NCI-H510A (cell line): Measurements from ENCODE around the gene RIPOR3.
"Not testable (repeated sequence)": the region's sequence is repeated elsewhere in the genome, so short reads cannot be mapped to it uniquely, and the experiment has no call there.

Source experiments
- DNase-seq: peaks from one replicate; lab custom pipeline; 2025; lab: John Stamatoyannopoulos, UW

Gene RIPOR3

DNA sequence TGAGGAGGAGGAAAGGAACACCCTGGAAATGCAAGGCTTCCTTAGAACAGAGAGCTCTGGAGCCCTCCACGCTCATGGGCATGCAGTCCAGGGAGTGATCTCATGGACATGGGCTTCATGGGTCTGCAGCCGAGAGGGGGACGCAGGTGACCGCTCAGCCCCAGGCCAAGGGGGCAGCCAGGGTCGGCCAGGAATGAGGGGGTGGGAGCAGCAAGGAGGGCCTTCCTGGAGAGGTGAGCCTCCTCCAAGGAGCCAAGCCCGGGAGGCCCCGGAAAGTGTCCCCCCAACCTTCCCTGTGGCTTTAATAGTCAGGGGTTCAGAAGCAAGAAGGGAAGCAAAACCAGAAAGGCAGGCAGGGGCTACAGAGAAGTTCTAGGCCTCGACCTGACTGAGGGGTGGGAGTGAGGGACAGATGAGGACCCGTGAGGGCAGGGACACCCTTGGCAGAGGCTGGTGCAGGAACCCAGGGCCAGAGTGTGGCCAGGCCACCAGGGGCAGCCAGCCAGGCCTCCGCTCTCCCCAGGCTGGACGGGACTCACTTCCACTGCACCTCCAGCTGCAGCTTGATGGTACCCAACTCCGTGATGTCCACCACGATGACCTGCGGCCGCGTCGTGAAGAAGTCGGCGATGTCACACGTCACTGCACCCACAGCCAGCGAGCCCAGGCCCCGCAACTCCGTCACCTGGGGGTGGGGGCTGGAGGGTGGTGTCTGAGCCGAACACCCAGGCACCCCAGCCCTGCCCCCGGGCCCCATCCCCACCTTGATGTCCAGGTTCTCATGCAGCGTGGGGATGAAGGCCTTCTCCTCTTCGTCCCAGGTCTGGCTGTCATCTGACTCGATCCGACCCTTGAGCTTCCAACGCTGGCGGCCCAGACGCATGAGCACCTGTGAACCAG, 83.2 kb downstream of the RIPOR3 start:
- no peak for DNase-seq

DNA sequence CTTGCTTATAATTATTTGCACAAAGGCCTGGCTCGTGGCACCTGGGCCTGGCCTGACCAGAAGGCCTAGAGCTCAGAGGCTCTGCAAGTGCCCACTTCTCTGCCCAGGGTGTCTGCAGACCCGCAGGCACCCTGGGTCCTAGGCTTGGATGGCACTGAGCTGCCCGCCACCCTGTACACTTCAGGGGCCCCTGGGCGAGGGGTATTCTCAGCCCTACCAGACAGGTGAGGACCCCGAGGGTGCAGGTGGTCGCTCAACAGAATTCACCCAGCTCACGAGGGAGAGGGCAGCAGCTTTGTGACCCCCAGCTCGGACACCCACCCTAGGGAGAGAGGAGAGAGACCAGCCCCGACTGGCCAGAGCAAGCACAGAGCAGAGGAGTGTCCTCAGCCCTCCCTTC, 83.9 kb downstream of the RIPOR3 start:
- no peak for DNase-seq

DNA sequence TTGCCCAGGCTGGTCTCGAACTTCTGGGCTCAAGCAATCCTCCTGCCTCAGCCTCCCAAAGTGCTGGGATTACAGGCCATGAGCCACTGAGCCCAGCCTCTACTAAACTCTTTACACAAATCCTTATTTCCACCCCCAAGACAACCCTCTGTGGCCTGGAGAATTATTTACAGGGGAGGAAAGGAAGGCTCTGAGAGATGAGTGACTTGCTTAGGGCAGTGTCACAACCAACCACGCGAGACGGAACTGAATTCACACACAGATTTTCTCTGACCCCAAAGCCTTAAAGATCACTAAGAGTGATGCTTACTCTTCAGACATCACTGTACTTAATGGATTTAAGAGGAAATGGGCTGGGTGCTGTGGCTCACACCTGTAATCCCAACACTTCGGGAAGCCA, 86.2 kb downstream of the RIPOR3 start:
- no peak for DNase-seq

DNA sequence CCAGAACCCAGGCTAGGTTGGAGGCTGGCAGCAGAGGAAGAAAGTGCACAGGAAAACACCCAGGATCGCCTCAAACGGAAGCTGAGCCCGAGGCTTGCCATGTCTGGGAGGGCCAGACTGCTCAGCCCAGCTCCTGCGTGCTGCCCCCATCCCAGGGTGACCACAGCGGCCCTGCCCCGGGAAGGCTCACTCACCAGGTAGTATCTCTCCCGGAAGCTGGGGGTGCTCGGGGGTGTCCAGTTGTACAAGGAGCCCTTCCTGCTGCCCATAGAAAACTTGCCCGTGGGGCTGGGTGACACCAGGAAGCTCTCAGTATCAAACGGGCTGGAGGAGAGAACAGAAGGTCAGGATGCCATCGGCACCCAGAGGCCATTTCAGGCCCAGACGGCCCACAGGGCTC, 86.9 kb downstream of the RIPOR3 start:
- no peak for DNase-seq

DNA sequence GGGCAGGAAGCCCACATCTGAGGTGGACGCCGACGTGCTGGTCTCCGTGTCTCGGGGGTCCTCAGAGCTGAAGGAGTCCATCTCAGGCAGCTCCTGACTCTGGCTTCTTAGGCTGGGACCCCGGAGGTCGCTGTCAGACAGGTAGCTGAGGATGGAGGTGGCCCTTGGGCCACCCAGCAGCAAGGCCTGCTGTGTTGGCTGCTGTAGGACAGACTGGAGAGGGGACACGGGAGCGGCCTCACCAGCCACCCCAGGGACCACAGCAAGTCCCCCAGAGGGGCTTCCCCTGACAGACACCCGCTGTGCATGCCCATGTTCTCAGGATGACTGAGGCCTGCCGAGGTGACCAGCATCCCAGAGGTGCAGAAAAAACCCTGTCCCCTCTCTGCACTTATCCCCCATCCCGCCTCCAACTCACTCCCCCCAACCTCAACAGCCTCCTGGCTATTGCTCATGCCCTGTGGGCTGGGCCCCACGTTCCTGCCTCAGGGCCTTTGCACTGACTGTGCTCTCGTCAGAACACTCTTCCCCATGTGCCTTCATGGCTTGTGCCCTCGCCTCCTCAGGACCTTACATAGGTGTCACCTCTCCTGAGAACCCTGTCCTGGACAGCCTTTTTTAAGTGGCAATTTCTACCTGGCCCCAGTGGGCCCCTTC, 88.8 kb downstream of the RIPOR3 start:
- no peak for DNase-seq

DNA sequence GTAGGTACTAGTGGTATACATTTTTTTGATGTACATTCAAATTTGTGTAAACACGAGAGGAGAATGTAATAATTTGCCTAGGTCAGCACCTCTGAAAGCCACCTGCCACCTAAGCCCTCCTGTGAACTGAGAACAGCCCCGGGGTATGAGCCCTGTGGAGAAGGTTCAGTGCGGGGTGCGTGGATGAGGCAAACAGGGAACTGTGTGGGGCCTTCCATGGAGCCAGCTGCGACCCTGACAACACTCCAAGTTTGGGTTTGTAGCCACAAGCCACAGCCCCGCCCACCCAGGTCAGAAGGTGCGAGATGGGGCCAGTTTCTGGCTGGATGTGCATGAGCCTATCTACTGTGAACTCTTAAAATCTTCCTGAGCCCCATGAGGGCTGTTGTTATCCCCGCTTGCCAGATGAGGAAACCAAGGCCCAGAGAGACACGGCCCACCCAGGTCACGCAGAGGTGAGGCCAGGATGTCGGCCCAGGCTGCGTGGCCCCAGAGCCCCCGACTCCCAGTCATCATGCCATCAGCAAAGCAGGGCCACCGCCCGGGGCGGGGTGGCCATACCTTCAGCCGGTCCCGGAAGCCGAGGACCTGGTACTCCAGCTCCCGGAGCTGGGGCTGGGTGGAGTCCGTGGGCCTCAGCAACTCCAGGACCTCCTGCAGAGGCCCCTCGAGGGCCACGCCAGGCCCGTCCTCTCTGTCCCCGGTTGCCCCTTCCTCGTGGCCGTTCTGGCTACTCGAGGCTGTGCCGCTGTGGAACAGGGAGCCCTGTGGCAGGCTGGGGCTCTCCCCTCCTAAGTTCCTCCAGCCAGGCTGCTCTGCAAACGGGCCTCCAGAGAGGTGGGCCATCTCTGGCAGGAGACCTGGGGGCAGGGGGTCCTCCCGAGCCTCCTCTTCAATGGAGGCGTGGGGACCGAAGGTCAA, 89.6 kb downstream of the RIPOR3 start:
- no peak for DNase-seq

DNA sequence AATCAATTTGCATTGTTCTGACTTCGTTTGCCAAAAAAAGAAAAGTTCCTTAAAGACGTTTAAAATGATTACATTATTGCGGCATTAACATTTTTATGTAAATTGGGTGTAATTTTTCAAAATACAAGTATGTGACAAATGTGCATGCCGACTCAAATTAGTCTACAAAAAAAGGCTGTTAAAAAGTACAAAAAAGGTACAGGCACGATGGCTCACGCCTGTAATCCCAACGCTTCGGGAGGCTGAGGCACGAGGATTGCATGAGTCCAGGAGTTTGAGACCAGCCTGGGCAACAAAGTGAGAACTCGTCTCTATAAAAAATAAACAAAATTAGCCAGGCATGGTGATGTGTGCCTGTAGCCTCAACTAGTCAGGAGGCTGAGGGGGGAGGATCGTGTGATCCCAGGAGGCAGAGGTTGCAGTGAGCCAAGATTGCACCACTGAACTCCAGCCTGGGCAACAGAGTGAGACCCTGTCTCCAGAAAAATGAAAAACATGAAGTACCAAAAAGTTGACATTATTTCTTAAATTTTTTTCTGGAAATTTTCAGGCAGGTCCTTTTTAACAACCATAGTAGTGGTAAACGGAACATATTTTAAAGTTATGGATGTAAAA, 91.0 kb downstream of the RIPOR3 start:
- DNase-seq: no peak

DNA sequence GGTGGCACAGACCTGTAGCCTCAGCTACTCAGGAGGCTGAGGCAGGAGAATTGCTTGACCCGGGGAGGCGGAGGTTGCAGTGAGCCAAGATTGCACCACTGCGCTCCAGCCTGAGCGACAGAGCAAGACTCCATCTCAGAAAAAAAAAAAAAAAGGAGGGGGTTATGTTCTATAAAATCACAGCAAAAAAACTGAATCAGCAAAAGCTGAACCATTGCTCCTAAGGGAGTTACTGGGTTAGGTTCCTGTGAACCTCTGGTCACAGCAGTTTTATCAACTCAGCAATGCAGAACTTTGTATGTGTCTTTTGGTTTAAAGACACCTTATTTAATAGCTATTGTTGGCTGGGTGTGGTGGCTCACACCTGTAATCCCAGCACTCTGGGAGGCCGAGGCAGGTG, 92.6 kb downstream of the RIPOR3 start:
- DNase-seq: not testable (repeated sequence)

DNA sequence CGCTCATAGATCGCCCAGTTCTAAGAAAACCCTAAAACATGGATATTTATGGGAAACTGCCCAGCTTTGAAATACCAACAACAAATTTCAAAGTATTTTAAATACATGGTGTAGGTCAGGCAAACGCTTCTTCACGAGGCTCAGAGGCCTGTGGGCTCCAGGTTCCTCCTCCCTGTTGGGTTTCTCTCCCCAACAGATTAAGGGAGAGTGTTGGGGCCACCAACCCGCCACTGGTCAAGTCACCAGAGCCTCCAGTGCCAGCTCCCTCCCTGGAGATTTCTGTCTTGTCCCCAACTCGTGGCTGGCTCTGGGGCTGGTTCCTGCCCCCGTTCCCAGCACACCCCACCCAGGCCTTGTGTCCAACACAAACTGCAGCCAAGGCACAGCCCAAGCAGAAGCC, 93.3 kb downstream of the RIPOR3 start:
- DNase-seq: no peak

DNA sequence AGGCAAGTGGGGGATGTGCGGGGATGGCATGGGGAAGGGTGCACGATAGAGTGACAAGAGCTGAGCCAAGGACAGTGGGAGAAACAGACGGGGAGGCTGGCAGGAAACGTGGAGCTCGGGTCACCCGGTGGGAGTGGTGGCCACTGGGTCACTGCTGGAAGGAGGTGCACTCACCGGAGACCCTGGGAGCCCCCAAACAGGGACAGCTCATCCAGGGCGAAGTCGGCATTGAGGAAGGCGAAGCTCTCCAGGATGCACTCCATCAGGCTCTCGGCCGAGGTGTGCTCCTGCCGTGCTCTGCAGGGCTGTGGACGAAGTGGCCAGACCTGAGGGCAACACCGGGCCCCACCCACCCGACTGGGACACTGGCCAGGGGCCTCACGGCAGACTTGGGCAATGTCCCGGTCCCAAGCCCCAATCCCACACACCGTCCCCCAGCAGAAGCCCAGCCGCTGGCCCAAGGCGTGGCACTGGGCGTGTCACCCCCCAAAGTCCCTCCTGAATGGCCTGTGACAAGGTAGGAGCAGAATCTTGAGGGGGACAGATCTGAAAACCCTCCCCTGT, 93.9 kb downstream of the RIPOR3 start:
- no peak for DNase-seq

DNA sequence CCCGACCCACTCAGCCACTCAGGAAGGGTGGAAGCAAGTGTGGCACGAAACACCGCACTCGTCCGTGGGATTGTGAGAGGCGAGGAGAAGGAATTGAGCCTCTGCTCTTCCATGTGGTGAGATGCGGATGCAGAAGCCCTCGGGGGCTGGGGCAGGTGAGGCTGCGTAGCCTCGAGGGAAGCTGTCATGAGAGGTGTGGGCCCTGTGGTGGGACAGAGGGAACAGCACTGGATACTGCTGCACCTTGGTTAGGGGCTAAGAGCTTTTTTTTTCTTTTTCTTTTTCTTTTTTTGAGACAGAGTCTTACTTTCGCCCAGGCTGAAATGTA, 94.7 kb downstream of the RIPOR3 start:
- no peak for DNase-seq

DNA sequence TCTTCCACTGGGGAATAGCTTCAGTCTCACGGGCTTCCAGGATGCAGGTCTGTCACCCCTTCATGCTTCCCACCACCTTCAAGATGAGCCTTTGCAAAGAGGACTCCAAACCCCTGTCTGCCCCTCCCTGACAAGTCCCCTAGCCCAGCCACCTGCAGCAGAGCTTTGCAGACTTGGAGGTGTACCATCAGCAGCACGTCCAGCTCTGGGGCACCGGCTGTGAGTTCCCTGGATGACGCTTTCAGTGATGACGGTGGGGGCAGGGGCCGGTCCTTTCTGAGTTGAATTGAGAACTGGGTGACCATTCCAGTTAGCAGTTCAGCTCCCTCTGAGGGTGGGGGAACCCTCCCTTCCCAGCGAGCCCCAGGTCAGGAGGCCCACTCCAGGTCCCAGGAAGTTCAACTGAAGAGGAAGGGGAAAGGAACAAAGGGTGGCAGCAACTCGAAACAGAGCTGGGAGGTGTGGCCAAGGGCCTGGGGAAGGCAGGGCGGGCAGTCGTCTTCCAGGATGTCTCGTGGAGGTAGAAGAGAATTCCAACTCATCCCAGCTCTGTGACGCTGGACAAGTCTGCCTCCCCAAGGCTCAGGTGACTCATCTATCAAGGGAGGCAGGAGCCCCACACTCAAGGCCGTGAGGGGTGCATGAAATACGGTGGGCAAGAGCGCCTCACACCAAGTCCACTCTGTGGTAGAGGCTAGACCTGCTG, 95.2 kb downstream of the RIPOR3 start:
- peak; percentile 27 for DNase-seq

DNA sequence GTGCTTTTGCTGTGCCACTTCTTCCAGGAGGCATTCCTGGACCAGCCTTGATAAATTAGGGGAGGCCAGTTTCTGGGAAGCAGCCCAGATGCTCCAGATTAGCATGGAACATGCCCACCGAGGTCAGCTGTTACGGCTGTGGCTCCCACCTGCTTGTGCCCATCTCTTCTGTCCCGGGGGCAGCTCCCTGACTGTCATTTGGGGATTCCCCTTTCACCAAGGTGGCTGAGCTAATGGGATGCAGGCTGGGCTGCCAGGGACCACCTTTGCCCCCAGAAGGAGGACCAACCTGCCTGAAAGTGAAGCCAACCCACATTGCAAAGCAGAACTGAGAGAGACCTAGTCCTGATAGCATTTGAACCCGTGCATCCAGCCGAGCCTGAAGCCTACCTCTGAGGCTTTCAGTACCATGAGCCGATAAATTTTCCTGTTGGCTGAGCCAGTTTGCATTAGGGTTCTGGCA, 95.9 kb downstream of the RIPOR3 start:
- DNase-seq: no peak

DNA sequence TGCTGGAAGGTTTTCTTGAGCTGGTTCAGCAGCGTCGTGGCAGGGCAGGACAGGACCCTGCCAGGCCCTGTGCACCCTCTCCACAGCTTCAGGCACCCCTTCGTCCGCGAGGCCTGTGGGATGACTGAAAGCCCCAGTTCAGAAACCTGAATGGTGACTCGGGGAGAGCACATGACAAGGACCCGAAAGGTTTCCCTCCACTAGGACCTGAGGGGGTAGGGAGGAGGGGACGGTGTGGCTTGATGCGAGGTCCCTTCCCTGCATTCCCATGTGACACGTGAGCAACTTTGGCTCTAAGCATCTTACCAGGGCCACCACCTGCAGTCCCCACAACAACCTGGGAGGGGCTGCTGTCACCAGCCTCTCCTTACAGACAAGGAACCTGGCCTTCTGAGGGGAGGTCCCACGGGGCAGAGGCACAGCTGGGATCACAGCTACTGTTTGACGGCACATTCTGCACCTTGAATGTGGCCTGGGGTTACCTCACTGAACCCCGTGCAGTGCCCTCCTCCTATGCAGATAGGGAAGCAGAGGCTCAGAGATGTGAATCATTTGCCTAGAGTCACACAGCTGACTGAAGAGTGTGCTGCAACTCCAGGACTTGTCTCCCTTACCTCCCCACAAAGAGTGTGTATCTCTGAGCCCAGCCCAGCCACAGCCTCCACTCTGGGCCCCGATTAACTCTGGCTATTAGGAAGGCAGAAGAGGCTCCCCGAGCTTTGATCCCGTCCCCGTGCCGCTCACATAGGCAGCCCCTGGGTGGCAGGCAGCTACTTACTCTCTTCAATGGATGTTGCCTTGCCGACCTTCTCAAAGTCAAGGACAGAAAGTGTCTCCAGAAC, 96.5 kb downstream of the RIPOR3 start:
- DNase-seq: no peak

DNA sequence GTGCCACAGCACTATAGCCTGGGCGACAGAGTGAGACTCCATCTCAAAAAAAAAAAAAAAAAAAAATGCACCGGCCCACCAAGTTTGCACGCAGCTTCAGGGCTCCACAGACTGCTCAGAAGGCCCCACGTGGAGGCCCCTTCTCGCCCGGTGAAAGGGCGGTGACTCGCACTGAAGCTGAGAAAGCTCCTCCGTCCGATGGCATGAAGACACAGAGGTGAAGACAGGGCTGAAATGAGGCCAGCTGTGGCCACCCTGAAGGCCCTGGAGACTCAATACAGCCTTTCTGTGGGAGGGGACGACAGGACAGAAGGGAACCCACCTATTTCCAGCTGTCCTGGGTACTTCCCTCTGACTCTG, 97.1 kb downstream of the RIPOR3 start:
- DNase-seq: no peak

DNA sequence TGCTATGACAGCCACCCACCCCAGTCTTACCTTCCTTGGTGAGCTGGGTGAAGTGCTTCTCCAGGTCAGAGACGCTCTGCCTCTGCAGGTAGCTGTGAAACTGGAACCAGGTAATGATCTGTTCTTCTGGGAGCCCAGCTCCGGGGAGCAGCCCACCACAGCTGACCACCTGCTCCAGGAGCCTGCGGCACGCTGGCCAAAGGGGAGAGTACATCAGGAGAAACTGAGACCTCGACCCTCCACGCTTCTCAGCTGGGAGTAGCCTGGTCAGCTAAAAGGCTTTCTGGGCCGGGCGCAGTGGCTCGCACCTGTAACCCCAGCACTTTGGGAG, 98.4 kb downstream of the RIPOR3 start:
- no peak for DNase-seq

DNA sequence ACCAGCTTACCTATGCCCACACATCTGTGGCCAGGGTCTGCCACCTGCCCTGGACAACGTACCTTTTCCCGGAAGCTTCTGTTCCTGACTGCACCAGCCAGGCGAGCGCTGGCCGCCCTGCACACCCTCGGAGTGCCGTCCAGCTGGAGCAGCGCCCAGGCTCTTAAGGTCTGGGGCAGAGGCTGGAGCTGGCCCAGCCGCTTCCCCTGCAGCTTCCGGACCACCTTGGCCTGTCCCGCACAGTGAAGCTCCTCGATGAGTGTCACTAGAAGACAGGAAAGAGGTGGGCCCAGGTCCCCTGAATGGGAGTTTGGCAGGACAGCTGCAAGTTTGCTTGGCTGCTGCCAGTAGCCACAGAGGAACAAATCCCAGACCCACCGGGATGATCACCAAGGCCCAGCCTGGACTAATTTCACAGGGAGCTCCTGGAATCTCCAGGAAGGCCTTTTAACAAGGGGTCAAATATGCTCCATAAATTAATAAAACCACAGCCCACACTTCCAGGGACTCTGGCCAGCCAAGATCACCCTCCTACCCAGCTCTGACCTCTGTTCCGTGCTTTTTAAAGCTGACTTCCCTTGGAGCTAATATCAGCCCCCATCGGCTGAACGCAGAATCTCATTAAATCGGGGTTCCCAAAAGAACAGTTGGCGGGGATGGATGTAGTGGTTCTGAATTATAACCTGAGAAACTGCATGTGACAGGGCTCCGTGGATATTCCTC, 98.9 kb downstream of the RIPOR3 start:
- no peak for DNase-seq

DNA sequence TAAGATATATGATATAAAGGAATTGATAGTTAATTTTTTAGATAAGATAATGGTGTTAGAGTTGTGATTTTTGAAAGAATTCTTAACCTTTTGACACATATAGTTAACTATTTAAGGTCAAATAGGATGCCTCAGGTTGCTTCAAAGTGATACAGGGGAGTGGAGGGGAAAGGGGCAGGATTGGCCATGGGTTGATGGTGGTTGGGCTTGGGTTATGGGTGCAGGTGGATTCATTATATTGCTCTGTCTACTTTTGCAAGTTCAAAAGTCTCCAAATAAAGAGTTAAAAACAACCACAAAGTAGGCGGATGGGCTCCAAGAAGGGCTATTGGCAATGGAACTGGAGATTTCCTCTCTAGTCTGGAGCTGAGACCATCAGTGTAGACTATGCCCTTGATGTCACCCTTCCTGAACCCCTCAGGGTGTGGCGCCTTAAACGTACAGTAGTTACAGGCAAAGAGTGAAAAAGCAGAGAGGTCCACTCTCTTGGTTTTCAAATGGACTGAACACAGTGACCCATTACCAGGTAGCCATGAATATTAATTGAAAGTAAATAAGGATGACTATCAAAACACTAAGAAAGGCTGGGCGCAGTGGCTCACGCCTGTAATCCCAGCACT, 100.0 kb downstream of the RIPOR3 start:
- DNase-seq: no peak

DNA sequence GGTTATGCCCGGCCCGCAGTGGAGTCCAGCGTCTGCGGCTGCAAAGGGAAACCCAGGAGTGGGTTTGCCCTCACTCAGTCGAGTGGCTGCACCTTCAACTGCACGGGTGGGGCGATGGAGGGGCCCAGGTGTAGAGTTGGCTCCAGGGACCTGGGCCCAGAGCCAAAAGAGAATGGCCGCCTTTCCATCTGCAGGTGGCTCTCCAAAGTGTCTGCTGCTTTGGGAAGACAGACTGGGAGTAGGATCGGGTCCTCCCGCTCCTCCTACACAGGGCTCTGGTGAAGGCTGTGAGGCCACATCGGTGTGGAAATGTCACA, 101.0 kb downstream of the RIPOR3 start:
- DNase-seq: peak; percentile 67
